Measurements from ENCODE around the gene C1QL4. TPM values are rescaled to one million over a fixed set of nuclear protein-coding genes. Genes with fewer than 3 reads are reported as not detected.

Gene C1QL4
- total and polyA plus RNA-seq, 9 of the 15 experiments (the other 6 are each of a cell fraction or from before 2014, with no cell fraction given): 0.08 to 2.1 (median 0.31) TPM

- DNase-seq (ENCODE audit: extremely low read depth in 1 of 4, low spot score in 3 of 4) (peak in 1 of 4 experiments; percentile 2), ATAC-seq (peak; percentile 31; the same call in 1 of the 3 replicates), FAIRE-seq (peak; percentile 59)
- intact Hi-C loops (cut with micrococcal nuclease): no loop called here
- in situ Hi-C loops (cut with MboI): no loop called here
- H3K27ac ChIP-seq (ENCODE audit: extremely low read depth, low read depth, low read length): 0 out of 3 replicates have a peak overlapping the region, but pooled peaks have one; percentile 1
- WGBS (ENCODE audit: insufficient coverage, low coverage, missing lambda C conversion rate): 20% methylated on average over 6 of the region's 6 CpGs
- CTCF ChIA-PET (ENCODE audit: low intra/inter-chr PET ratio): no interaction called here
- no TSS peak for BruUV-seq (replicated peaks)
- H3K9me3 ChIP-seq (replicated peaks; ENCODE audit: control insufficient read depth, insufficient read depth, low read depth, low read length): no peaks in the 10 kb centered on the region
- H3K4me2 ChIP-seq (ENCODE audit: insufficient read depth, low read length): peak overlapping the region; percentile 2; the same call in 1 of the 2 replicates
- peak overlapping the region; percentile 91 for H2AFZ ChIP-seq (ENCODE audit: low read depth, low read length)
- no peaks in the 10 kb centered on the region for H3K79me2 ChIP-seq (ENCODE audit: control insufficient read depth, insufficient read depth, low read length)
- no peak overlapping the region; a peak in 1 of 4 replicates for H3K9ac ChIP-seq (ENCODE audit: insufficient read depth in 1 of 2, low read depth in 2 of 2, low read length in 2 of 2)
- POLR2A ChIA-PET: interaction anchor here (0.5 to 3.9 kb wide), 4 partner anchors 9 to 175 kb away, joined by 4 to 21 read pairs (median 5); partner anchors contain the start of genes TROAP and TUBA1B
- H3K4me3 ChIP-seq: no peak overlapping the region
- no peaks in the 10 kb centered on the region for H3K27me3 ChIP-seq (ENCODE audit: control insufficient read depth in 2 of 2, insufficient read depth in 2 of 2, low read length in 2 of 2)
- H3K4me1 ChIP-seq (replicated peaks in 1 of 2; ENCODE audit: control insufficient read depth in 2 of 2, insufficient read depth in 2 of 2, low read length in 2 of 2): peaks cover 17 to 23% of the 10 kb centered on the region in 2 experiments; a peak in 4 of 5 replicates
- H3K9me1 ChIP-seq (ENCODE audit: control insufficient read depth, insufficient read depth, low read length): no peaks in the 10 kb centered on the region
- no peaks in the 10 kb centered on the region for H3K36me3 ChIP-seq (ENCODE audit: control insufficient read depth, insufficient read depth, low read length)
- H4K20me1 ChIP-seq (replicated peaks; ENCODE audit: control insufficient read depth, insufficient read depth, low read length): no peaks in the 10 kb centered on the region
- TF ChIP-seq COPS2 (conservative IDR thresholded peaks at IDR 0.05) (no peak), ZBTB49 (CRISPR knock-in tag; IDR thresholded peaks at IDR 0.05; ENCODE audit: borderline replicate concordance) (no peak), ZBTB11 (CRISPR knock-in tag; IDR thresholded peaks at IDR 0.05) (0 out of 6 replicates have a peak, but pooled peaks of 1 of the 3 experiments have one; percentile 37), MECOM (CRISPR knock-in tag; IDR thresholded peaks at IDR 0.05) (no peak), BRCA1 (IDR thresholded peaks at IDR 0.05) (no peak), BRCA1 (CRISPR knock-in tag; IDR thresholded peaks at IDR 0.05) (no peak), PRMT5 (CRISPR knock-in tag; IDR thresholded peaks at IDR 0.05) (no peak), SUPT5H (IDR thresholded peaks at IDR 0.05) (no peak), HLTF (IDR thresholded peaks at IDR 0.05) (no peak), ETS2 (tag; IDR thresholded peaks at IDR 0.05; ENCODE audit: borderline replicate concordance, poor library complexity, severe bottlenecking) (no peak), MAFK (IDR thresholded peaks at IDR 0.05; ENCODE audit: low read length) (peak; percentile 30; the same call in 1 of the 2 replicates), E4F1 (CRISPR knock-in tag; IDR thresholded peaks at IDR 0.05; ENCODE audit: borderline replicate concordance) (no peak), ELF1 (tag; IDR thresholded peaks at IDR 0.05) (no peak), CHCHD3 (CRISPR knock-in tag; IDR thresholded peaks at IDR 0.05) (no peak)
Measured at GRCh38 chr12:49305762-49306510, 31.1 kb downstream of the C1QL4 start.

All from K562 (cell line).